Measurements from ENCODE around the gene EML4.

GRCh38 chr2:42249887-42250286, 80.7 kb downstream of the EML4 start:
- TF ChIP-seq CTCF (IDR thresholded peaks at IDR 0.05) (no peak), POLR2A (IDR thresholded peaks at IDR 0.05; ENCODE audit: low read depth) (no peak)
